GM12864 (cell line): ENCODE data around the gene AKAP13.

ENCODE experiments used
- DNase-seq: peaks from one replicate; pipeline ENCODE4 v3.0.0-alpha.2; 2011; ENCODE audit warnings: low read depth
- H3K4me3 ChIP-seq: 2 replicates; pipeline ENCODE4 v1.5.1; 2011; ENCODE audit warnings: mild to moderate bottlenecking, low read depth, low read length, control low read depth
- CTCF ChIP-seq: IDR thresholded peaks from 2 replicates; pipeline ENCODE4 v1.5.1; 2011; ENCODE audit warnings: low read depth, mild to moderate bottlenecking, moderate library complexity, low read length, control low read depth, inconsistent platforms; ENCODE audit errors: missing control alignments

Gene AKAP13

GRCh38 chr15:85463976-85464375 is 83.6 kb downstream of the AKAP13 start:
- TF ChIP-seq CTCF: no peak
- no peak for DNase-seq
- H3K4me3 ChIP-seq: no peak overlapping the region

DNA sequence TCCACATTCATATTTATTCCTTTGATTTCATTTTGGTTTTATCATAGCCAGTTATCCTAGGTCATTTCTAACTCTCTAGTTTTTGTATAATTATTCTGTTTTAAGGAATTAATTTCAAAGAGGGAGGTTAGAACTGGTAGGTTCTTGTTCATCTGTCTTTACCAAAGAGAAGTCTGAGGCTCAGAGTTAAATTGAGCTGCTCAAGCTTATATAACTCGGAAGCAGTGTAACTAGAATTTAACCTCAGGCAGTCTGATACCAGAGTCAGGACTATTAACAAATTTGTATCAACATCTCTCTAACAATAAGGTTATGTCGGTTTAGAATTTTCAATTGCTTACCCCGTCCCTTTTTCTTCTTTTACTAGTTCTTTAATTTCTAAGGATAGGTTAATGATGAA is 84.1 kb downstream of the AKAP13 start:
- DNase-seq: no peak
- TF ChIP-seq CTCF: no peak
- no peak overlapping the region for H3K4me3 ChIP-seq

DNA sequence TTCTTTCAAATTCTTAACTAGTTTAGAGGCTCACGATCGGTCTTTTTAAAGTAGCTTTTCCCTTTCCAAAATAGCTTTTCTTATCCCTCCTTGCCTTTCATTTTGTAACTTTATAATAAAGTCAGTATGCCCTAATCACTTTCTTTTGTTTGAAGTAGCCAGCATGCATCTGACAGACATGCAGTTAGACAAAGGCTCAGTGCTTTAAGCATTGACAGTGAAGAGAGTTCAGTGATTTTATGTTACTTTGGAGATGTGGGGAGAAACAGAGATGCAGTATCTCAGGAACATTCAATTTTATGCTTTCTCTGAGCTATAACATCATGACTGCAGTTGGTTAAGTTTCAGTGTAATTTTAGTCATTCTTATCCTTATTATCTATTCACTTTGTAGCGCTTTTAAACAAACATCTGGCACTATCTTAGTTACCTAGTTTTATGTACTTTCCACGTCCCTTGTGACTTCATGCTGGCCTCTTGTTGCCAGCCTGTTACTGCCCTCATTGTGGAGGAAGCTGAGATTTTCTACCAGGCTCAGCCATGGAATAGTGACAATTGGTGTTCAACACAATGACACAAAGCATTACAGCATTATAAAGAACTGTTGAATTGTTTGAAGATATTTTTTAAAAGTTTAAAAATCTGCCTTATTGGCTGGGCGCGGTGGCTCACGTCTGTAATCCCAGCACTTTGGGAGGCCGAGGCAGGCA is 90.3 kb downstream of the AKAP13 start:
- DNase-seq: no peak
- TF ChIP-seq CTCF: no peak
- H3K4me3 ChIP-seq: no peak overlapping the region

- no peak for DNase-seq
- no peak overlapping the region for H3K4me3 ChIP-seq
- no peak for TF ChIP-seq CTCF
Measured at GRCh38 chr15:85472349-85472748, 91.9 kb downstream of the AKAP13 start.

DNA sequence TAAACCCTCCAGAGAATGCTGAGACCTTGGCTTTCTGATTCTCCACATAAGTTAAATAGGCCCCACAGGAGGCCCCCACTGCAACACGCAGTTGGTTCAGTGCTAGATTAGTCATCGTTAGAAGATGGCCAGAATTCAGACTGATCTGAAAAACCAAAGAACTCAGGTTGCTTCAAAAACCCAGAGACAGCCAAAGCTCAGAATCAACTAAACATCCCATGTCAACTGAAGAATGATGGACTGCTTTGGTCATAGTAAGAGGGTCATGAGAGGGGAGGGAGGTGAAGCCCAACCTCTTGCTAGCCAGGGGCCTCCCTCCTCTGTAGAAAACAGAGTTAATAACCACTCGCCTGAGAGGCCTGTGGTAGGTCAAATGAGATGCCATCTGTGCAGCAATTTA is 93.1 kb downstream of the AKAP13 start:
- DNase-seq: no peak
- TF ChIP-seq CTCF: no peak
- H3K4me3 ChIP-seq: no peak overlapping the region; the same call in 1 of the 2 replicates

DNA sequence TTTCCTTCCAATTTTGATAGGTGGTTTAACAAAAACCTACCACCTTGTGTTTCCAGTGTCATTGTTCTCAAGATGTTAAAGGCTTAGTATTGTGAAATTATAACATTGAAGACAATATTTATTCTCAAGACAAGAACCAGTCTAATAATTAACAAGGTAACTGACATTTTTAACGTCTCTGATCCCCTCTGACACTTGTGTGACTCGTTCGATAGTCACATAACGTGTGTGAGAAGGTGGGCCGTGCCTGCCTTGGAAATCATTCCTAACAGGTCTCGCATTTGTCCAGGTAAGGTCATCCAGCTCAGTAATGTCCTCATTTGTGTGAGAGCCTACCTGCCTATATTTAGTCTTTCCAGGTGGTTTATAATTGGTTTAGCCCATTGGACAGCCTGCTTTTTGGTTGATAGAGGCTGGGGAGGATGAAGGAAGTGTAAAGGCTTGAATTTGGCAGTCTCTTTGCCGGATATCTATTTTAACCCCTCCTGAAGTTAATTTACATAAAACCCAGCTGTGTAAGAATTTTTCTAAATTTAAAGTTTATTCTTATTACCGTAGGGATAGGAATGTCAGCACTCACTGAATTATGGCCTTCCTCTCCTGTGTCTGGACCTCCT is 94.4 kb downstream of the AKAP13 start:
- TF ChIP-seq CTCF: no peak
- H3K4me3 ChIP-seq: peak overlapping the region; percentile 35; the same call in 1 of the 2 replicates
- DNase-seq: no peak

DNA sequence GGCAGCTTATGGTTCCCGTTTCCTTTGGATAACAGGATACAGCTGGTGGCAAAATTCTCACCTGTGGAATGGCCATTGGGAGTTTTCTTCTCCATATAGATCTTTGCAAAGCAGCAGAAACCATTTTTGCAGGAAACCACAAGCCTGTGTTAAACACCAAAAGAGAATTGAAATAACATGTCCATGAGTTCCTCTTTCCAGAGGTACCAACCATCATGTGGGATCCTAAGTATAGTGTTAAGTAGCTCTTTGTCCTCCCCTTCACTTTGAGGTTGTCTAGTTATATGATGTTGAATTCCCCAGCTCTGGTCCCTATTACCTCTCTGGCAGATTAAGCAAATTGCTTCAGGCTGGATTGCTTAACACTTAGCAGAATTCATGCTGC is 94.9 kb downstream of the AKAP13 start:
- H3K4me3 ChIP-seq: peak overlapping the region; percentile 20; the same call in 1 of the 2 replicates

More for the DNA sequence above, 94.9 kb downstream of the AKAP13 start:
- peak; percentile 64 for DNase-seq
- no peak for TF ChIP-seq CTCF
